ENCODE measurements around the gene NUP62. TPM values are rescaled to one million over a fixed set of nuclear protein-coding genes. Genes with fewer than 3 reads are reported as not detected.

NUP62 gene
- total RNA-seq, 1 experiment from 2014 or later: 54.6 TPM

DNA sequence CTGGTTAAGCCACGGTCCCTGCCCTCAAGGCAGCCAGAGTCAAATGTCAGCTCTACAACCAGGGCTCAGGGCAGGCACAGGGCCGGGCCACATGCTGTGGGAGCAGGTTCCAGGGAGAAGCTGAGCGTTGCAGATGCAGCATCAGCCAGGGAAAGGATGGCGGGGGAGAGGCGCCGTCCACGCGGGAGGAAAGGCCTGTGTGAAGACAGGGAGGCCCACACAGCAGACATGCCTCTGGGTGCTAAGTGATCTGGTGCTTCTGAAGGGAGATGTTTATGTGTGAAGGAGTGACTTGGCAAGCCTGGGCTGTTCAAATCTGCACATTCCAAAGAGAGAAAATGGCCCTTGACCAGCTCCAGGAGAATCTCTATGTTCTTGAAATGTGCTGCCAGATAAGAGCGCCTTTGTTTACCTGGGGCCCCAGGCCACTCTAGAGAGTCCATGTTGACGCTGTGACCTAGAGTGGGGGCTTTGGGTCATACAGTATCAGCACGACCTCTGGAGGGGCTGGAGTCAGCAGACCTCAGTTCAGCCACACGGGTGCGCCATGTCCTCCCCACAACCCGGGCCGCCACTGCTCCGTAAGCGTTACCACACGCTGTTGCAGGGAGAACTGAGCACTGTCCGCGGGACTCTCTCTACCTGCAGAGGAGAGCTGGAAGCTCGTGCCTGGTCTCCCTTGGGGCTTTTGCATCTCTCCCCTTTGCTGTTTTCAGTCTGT is 16.2 kb downstream of the NUP62 start:
- Histone ChIP-seq H3K4me1 (ENCODE audit: control insufficient read depth, insufficient read depth, low read length) (no peaks in the 10 kb centered on the region), H3K36me3 (ENCODE audit: control insufficient read depth, insufficient read depth, low read length) (no peaks in the 10 kb centered on the region; the same call in 1 of the 2 replicates), H3K9me3 (ENCODE audit: control insufficient read depth, insufficient read depth, low read depth, low read length) (no peaks in the 10 kb centered on the region), H3K27ac (ENCODE audit: low read length) (no peak overlapping the region), H3K4me3 (ENCODE audit: low read depth in 2 of 2, low read length in 2 of 2) (no peak overlapping the region), H3K27me3 (ENCODE audit: control insufficient read depth, insufficient read depth, low read length) (no peaks in the 10 kb centered on the region)
- POLR2A ChIA-PET: no interaction called here
- no TSS peak for BruUV-seq (replicated peaks)
- in situ Hi-C loops (cut with HindIII; ENCODE audit: low pct_unique_long_range_greater_than_20kb, low sequenced_read_pairs) (no loop called here), intact Hi-C loops (cut with micrococcal nuclease; ENCODE audit: unreplicated experiment) (no loop called here)
- no peak for TF ChIP-seq REST (IDR thresholded peaks at IDR 0.05; ENCODE audit: insufficient read depth in 1 of 2, low read depth in 2 of 2, low read length in 1 of 2)
- no peak for TF ChIP-seq POLR2AphosphoS5 (IDR thresholded peaks at IDR 0.05; ENCODE audit: low read depth, low read length)
- TF ChIP-seq, protein P1, sequence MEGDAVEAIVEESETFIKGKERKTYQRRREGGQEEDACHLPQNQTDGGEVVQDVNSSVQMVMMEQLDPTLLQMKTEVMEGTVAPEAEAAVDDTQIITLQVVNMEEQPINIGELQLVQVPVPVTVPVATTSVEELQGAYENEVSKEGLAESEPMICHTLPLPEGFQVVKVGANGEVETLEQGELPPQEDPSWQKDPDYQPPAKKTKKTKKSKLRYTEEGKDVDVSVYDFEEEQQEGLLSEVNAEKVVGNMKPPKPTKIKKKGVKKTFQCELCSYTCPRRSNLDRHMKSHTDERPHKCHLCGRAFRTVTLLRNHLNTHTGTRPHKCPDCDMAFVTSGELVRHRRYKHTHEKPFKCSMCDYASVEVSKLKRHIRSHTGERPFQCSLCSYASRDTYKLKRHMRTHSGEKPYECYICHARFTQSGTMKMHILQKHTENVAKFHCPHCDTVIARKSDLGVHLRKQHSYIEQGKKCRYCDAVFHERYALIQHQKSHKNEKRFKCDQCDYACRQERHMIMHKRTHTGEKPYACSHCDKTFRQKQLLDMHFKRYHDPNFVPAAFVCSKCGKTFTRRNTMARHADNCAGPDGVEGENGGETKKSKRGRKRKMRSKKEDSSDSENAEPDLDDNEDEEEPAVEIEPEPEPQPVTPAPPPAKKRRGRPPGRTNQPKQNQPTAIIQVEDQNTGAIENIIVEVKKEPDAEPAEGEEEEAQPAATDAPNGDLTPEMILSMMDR (IDR thresholded peaks at IDR 0.05): no peak
- TF ChIP-seq TCF7L2 (IDR thresholded peaks at IDR 0.05; ENCODE audit: low read depth, low read length): no peak
- no peak for TF ChIP-seq SIN3A (IDR thresholded peaks at IDR 0.05; ENCODE audit: borderline replicate concordance, insufficient read depth, low read depth, low read length)
- DNase-seq (ENCODE audit: low read depth, low spot score): no peak
- CTCF ChIA-PET: no interaction called here
- ATAC-seq: no peak

DNA sequence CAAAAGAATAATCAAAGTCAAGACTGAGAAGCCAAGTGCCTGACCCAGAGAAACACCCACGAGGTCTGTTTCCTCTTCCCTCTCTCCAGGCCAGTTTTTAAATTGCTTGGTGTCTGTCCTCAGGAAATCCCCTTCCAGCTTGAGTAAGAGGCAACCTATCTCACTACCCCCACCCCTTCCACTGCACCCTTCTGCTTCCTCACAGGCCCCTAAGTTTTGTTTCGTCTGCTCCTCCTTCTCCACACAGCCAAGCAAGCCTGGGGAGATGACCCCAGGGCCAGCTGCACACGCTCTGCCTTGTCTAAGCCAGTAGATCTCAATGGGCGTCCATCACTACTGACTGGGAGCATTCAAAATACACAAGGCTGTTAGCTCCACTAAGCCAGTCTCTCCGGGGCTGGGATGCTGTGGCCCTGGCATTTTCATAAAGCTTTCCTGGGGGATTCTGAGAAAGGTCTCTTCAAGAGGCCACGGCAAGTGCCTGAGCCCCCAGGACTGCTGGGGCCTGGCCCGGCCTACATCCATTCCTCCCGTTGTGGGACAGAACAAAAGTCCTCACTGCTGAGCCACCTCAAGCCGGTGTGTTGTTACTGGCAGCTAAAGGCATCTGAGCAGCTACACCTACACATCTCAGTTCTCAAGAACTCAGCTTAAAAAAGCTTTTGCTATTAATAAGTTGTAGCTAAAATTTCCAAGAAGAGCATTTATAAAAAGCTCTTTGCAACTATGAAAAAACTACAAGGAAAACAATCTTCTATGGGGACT is 17.7 kb downstream of the NUP62 start:
- no peak for ATAC-seq
- ChIA-PET CTCF (interaction anchor here (0.6 kb wide), 1 partner anchor 18 kb away, joined by 3 read pairs; no protein-coding TSS in a partner anchor), POLR2A (interaction anchor here (0.6 kb wide), 2 partner anchors 17 to 114 kb away, joined by 4 read pairs; no protein-coding TSS in a partner anchor)
- no peak for TF ChIP-seq POLR2AphosphoS5 (IDR thresholded peaks at IDR 0.05; ENCODE audit: low read depth, low read length)
- TF ChIP-seq REST (IDR thresholded peaks at IDR 0.05; ENCODE audit: insufficient read depth in 1 of 2, low read depth in 2 of 2, low read length in 1 of 2): no peak
- TF ChIP-seq TCF7L2 (IDR thresholded peaks at IDR 0.05; ENCODE audit: low read depth, low read length): no peak
- TF ChIP-seq, protein P1 (IDR thresholded peaks at IDR 0.05): no peak
- no peak for TF ChIP-seq SIN3A (IDR thresholded peaks at IDR 0.05; ENCODE audit: borderline replicate concordance, insufficient read depth, low read depth, low read length)
- H3K36me3 ChIP-seq (ENCODE audit: control insufficient read depth, insufficient read depth, low read length): no peaks in the 10 kb centered on the region; the same call in 1 of the 2 replicates
- H3K27me3 ChIP-seq (ENCODE audit: control insufficient read depth, insufficient read depth, low read length): no peaks in the 10 kb centered on the region
- intact Hi-C loops (cut with micrococcal nuclease; ENCODE audit: unreplicated experiment) (no loop called here), in situ Hi-C loops (cut with HindIII; ENCODE audit: low pct_unique_long_range_greater_than_20kb, low sequenced_read_pairs) (no loop called here)
- H3K27ac ChIP-seq (ENCODE audit: low read length): no peak overlapping the region
- H3K9me3 ChIP-seq (ENCODE audit: control insufficient read depth, insufficient read depth, low read depth, low read length): no peaks in the 10 kb centered on the region
- H3K4me3 ChIP-seq (ENCODE audit: low read depth in 2 of 2, low read length in 2 of 2): no peak overlapping the region
- H3K4me1 ChIP-seq (ENCODE audit: control insufficient read depth, insufficient read depth, low read length): no peaks in the 10 kb centered on the region
- no peak for DNase-seq (ENCODE audit: low read depth, low spot score)
- BruUV-seq (replicated peaks): no TSS peak

Data from Panc1 (cell line).